GM19372 (cell line): ENCODE measurements around the gene ITGAD.
"Not testable (repeated sequence)": the region's sequence is repeated elsewhere in the genome, so short reads cannot be mapped to it uniquely, and the experiment has no call there.

ENCODE experiments used
- ATAC-seq: cut with Tn5 transposase; IDR thresholded peaks from one replicate; pipeline ENCODE4 v1.9.1; 2021; ENCODE audit warnings: mild to moderate bottlenecking, low read depth, moderate library complexity; ENCODE audit not compliant: unreplicated experiment

Gene ITGAD

DNA sequence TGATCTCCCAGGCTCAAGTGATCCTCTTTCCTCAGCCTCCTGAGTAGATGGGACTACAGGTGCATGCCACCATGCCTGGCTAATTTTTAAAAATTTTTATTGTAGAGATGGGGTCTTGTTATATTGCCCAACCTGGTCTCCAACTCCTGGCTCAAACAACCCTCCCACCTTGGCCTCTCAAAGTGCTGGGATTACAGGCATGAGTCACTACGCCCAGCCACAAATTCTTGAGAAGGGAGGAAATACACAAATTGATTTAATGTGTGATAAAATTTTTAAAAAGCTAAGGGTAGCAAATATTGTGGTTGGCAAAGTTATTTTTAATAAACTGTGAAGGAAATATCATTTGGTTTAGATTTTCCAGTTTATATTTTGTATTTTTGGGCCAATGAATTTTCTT lies 9.6 kb downstream of the ITGAD start:
- ATAC-seq = no peak

- ATAC-seq = no peak
Measured at GRCh38 chr16:31403590-31404352, 10.6 kb downstream of the ITGAD start.

GRCh38 chr16:31404353-31405064 lies 11.4 kb downstream of the ITGAD start:
- no peak for ATAC-seq

DNA sequence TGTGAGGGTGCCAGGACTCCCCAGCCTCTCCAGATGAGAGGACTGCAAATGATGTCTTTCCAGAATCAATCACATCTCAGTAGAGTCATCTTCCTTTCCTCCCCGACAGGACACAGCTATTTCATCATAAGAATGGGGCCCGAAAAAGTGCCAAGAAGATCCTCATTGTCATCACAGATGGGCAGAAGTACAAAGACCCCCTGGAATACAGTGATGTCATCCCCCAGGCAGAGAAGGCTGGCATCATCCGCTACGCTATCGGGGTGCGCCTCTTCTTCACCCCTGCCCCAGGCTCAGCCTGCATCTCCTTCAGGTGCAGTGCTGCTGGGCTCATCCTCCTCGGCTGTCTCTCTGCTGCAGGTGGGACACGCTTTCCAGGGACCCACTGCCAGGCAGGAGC lies 14.3 kb downstream of the ITGAD start:
- no peak for ATAC-seq

DNA sequence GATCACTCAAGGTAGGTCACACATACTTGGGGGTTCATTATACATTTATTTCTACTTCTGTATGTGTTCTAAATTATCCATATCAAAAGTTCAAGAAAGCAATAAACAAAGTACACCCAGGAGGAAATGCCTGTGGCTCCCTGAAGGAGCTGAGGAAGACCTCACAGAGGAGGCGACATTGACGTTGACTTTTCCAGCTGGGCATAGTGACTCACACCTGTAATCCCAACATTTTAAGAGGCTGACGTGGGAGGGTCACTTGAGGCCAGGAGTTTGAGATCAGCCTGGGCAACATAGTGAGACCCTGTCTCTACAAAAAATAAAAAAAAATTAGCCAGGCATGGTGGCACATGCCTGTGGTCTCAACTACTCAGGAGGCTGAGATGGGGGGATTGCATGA lies 16.3 kb downstream of the ITGAD start:
- ATAC-seq = no peak

DNA sequence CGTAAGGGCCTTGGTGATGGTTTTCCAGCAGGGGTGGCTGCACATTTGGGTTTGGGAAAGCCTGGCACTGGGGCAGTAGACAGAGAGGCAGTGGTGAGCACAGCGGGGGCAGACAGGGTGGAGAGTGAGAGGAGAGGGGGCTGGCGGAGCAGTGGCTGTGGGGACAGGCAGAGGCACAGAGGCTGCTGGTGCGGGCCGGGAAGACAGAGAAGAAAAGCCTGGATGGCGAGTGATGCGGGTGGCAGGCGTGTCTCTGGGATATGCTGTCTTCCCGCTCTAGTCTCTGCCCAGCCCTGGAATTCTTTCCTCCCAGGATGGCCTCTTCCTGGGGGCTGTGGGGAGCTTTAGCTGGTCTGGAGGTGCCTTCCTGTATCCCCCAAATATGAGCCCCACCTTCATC lies 16.9 kb downstream of the ITGAD start:
- ATAC-seq = no peak

GRCh38 chr16:31411024-31411844 lies 18.1 kb downstream of the ITGAD start:
- ATAC-seq = no peak

DNA sequence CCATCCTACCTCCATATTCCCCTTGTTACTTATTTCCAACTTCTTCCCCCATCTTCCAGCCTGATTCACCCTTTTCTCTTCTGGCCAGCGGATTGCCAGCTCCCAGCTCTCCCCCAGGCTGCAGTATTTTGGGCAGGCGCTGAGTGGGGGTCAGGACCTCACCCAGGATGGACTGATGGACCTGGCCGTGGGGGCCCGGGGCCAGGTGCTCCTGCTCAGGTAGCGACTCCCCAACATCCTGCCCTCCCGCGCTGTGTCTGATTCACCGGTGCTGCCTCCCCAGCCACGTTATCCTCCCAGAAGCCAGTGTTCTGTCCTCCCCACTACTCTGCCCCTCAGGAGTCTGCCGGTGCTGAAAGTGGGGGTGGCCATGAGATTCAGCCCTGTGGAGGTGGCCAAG lies 19.6 kb downstream of the ITGAD start:
- no peak for ATAC-seq

DNA sequence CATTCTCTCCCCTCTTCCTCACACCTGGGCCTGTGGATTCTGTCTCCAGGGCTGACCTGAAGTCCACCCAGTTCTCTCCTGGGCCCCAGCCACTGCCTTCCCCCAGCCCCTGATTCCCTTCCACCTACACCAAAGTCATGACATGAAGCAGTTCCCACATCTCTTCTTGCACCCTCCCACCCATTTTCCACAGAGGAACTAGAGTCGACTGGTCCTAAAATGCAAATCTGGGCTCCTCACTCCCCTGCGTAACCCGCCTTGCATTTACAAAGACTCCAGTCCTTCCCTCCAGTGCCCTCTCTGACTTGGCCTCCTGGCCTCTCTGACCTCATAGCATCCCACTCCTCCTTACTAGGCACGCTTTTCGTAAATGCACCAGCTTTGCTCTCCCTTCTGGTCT lies 20.2 kb downstream of the ITGAD start:
- ATAC-seq = no peak

- ATAC-seq = no peak
Measured at GRCh38 chr16:31413943-31414342, 20.8 kb downstream of the ITGAD start.

GRCh38 chr16:31414706-31415105 lies 21.6 kb downstream of the ITGAD start:
- no peak for ATAC-seq

DNA sequence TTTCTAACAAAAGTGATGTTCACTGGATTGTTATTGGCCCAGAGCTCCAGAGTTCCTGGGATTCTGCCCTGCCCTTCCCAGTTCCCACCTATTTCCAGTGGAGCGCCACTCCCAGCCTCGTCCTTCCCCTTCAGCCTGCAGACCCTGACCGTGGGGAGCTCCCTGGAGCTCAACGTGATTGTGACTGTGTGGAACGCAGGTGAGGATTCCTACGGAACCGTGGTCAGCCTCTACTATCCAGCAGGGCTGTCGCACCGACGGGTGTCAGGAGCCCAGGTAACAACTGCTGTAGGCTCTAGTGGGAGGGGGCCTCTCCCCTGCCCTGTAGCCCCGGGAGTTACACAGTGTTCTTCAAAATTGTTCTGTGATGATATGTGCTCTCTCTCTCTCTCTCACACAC lies 23.2 kb downstream of the ITGAD start:
- no peak for ATAC-seq

GRCh38 chr16:31417036-31417435 lies 23.9 kb downstream of the ITGAD start:
- not testable (repeated sequence) for ATAC-seq

DNA sequence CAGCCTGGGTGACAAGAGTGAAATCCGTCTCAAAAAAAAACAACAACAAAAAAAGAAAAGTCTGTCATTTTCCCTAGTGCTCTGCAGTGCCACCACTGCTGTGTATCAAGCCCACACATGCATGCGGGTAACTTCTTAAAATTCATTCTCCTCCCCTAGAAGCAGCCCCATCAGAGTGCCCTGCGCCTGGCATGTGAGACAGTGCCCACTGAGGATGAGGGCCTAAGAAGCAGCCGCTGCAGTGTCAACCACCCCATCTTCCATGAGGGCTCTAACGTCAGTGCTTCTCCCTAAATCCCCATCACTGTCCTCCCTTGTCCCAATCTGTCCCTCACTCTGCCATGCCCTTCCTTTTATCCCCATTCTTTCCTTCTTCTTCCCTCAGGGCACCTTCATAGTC lies 24.8 kb downstream of the ITGAD start:
- ATAC-seq = no peak

GRCh38 chr16:31420037-31420436 lies 26.9 kb downstream of the ITGAD start:
- no peak for ATAC-seq

DNA sequence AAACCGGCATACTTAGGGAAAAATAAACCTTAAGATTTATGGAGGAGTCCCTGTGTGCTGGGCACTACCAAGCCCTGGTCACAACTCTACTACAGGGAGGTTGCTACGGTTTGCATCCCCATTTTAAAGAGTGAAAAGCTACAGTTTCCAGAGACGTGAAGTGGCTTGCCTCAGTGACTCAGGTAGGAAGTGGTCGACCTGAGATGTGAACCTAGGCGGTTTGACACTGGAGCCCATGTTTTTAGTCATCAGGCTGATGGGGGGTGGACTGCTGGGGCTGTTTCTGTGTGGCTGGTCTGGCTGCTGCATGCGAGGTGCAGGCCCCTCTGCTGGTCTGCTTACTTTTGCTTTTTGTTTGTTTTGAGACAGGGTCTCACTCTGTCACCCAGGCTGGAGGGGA lies 28.5 kb downstream of the ITGAD start:
- ATAC-seq = no peak

- no peak for ATAC-seq
Measured at GRCh38 chr16:31423241-31423640, 30.1 kb downstream of the ITGAD start.

GRCh38 chr16:31423801-31424200 lies 30.7 kb downstream of the ITGAD start:
- no peak for ATAC-seq

DNA sequence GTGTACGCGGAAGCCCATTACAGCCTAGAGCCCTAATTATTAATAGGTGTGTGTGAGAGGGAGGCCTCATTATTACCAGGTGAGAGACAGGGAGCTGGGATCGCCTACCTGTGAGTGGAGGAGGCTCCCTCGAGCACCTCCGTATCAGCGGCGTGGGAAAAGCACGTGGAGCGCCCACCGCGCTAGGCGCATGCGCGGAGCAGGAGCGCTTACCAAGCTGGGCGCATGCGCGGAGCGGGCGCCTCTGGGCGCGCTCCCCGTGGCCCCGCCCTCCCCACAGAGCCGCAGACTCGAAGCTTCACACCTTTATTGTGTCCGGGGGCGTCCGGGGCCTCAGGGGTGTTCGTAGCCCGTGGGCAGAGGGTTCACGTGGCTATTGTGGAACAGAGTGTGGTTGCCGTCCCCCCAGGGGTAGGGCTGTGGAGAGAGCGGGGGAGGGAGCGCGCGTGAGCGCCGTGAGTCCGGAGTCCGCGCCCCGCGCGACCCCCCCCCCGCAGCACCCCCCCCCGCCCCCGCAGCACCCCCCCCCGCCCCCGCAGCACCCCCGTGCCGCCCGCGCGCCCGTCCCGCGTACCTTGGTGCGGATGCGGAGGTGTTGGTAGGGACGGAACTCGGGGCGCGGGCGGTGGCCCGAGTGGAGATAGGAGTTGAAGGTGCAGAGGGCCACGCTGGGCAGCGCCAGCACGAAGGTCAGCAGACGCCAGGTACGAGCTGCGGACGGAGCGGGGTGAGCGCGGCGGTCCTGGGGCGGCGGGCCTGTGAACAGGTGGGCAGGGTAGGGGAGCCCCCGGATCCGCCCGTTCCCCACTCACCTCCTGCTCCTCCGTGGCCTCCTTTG lies 34.5 kb downstream of the ITGAD start:
- ATAC-seq = no peak

- ATAC-seq = no peak
Measured at GRCh38 chr16:31428279-31428597, 35.1 kb downstream of the ITGAD start, which contains the start of gene COX6A2. COX6A2 (minus strand) TSS chr16:31428360; CDS start chr16:31428325, 35 bp downstream.
